Heart left ventricle (tissue), 16 donors: ENCODE results near the gene FAM53B. TPM values are rescaled to one million over a fixed set of nuclear protein-coding genes. Genes with fewer than 3 reads are reported as not detected.

ENCODE experiments used
- ATAC-seq, 4 donors: fragments of 200-7000 bp; cut with Tn5 transposase; one replicate each; pipeline ENCODE4 v1.9.1; 2020 to 2022; ENCODE audit warnings: moderate library complexity in 4 of 4, mild to moderate bottlenecking in 3 of 4, moderate number of reproducible peaks in 1 of 4
- DNase-seq, 5 donors: peaks; one replicate each; pipeline ENCODE4 v3.0.0-alpha.2; 2020
- H3K27ac ChIP-seq, 12 donors: fragments of 200-600 bp; sonication (generic) in 4 of 12; one replicate each; pipeline versions ENCODE4 v1.5.0 to v1.8.0; 2016 to 2022; ENCODE audit warnings: mild to moderate bottlenecking in 2 of 12
- H3K27me3 ChIP-seq, 9 donors: fragments of 200-600 bp; sonication (generic) in 2 of 9; one replicate each; pipeline versions ENCODE4 v1.5.1 to v1.8.0; 2016 to 2022; ENCODE audit warnings: mild to moderate bottlenecking in 3 of 9
- H3K36me3 ChIP-seq, 9 donors: fragments of 200-600 bp; sonication (generic) in 2 of 9; one replicate each; pipeline versions ENCODE4 v1.5.0 to v1.8.0; 2018 to 2022; ENCODE audit warnings: mild to moderate bottlenecking in 2 of 9
- H3K4me1 ChIP-seq, 12 donors: fragments of 200-600 bp; sonication (generic) in 4 of 12; one replicate each; pipeline versions ENCODE4 v1.5.0 to v1.8.0; 2016 to 2022; ENCODE audit warnings: mild to moderate bottlenecking in 3 of 12
- H3K4me3 ChIP-seq, 12 donors: fragments of 200-600 bp; sonication (generic) in 4 of 12; one replicate each; pipeline versions ENCODE4 v1.5.0 to v1.8.0; 2017 to 2022; ENCODE audit warnings: mild to moderate bottlenecking in 9 of 12, moderate library complexity in 4 of 12
- H3K9me3 ChIP-seq, 12 donors: fragments of 200-600 bp; sonication (generic) in 4 of 12; one replicate each; pipeline versions ENCODE4 v1.5.0 to v1.8.0; 2016 to 2022; ENCODE audit warnings: mild to moderate bottlenecking in 1 of 12
- POLR2A ChIP-seq, 2 donors: fragments of 450-650 bp; IDR thresholded peaks; one replicate each; pipeline ENCODE4 v1.6.1; 2017; ENCODE audit warnings: antibody characterized with exemption in 2 of 2, mild to moderate bottlenecking in 2 of 2, moderate library complexity in 2 of 2
- WGBS, 4 donors: extraction: QIAGEN DNeasy Blood & Tissue Kit in 2 of 4; methylation state at CpG; one replicate each; pipeline versions ENCODE4 v1.1.5 to v1.1.7; 2013 to 2018; 5-methylcytosine and 5-hydroxymethylcytosine counted together
- intact Hi-C, 10 donors: fragments of 100-400 bp; cut with DNase I; formaldehyde crosslinking; loops; one replicate each; pipeline versions ENCODE4 v1.11.1 to v1.14.2; 2022
- polyA plus RNA-seq, 2 donors: library from polyadenylated mRNA; stranded (reverse); fragments of 200-250 nt; gene quantifications; one replicate each; pipeline ENCODE4 v1.2.3, GENCODE V29; 2013
- total RNA-seq, 9 donors: library from RNA; depleted of rRNA in 2 of 9; stranded (reverse); fragments of >200 nt in 2 of 9; fragmentation: NEBNext Ultra II Directional in 3 of 9; extraction: Animal tissue kit (Norgen Biotek cat#: 25700) in 3 of 9; gene quantifications; one replicate each; pipeline versions ENCODE4 v1.1.0 to v1.2.4, GENCODE V29; 2016 to 2023
- TF ChIP-seq, protein P1 (sequence below), 12 donors: fragments of 200-600 bp; sonication (generic) in 4 of 12; IDR thresholded peaks; one replicate each; pipeline versions ENCODE4 v1.5.0 to v1.8.0; 2018 to 2022; ENCODE audit warnings: antibody characterized with exemption in 12 of 12, mild to moderate bottlenecking in 5 of 12
- donor health status: ischemic (EF 13 %, LVEDD 7.1; RV severe dilation, severe dysfunction).
- donor health status: healthy with polysubstance abuse.
- donor health status: DM: no; HTN: yes; CAD: no.
- donor health status: DM: no; HTN: no; CAD: no.
- donor health status: ischemic (EF 25% LVEDD 6.9; RV normal size, moderate dysfunction).
- donor health status: ischemic (EF 25% LVEDD 5.7; RV mildly dilated, moderate dysfunction).
- donor health status: healthy.
- donor health status: DM: yes; HTN: yes; CAD: no.
- donor health status: ischemic (EF 35%, LVEDD 5.7; RV mildly dilated, moderate dysfunction).
- donor health status: nonischemic (EF 11% LVEDD 7.7; RV severe dilation, severe dysfunction).
- donor health status: DM: yes; HTN: yes; CAD: no.
- donor health status: PGD.
- donor health status: ischemic (EF 29% LVEDD 5.4; RV normal size, mild dysfunction).
- donor health status: nonischemic (EF 23%, LVEDD 6.1; RV moderate dilation, normal function).

The FAM53B gene
- total and polyA plus RNA-seq, 11 donors: 23.7 to 57.7 (median 35.5) TPM

DNA sequence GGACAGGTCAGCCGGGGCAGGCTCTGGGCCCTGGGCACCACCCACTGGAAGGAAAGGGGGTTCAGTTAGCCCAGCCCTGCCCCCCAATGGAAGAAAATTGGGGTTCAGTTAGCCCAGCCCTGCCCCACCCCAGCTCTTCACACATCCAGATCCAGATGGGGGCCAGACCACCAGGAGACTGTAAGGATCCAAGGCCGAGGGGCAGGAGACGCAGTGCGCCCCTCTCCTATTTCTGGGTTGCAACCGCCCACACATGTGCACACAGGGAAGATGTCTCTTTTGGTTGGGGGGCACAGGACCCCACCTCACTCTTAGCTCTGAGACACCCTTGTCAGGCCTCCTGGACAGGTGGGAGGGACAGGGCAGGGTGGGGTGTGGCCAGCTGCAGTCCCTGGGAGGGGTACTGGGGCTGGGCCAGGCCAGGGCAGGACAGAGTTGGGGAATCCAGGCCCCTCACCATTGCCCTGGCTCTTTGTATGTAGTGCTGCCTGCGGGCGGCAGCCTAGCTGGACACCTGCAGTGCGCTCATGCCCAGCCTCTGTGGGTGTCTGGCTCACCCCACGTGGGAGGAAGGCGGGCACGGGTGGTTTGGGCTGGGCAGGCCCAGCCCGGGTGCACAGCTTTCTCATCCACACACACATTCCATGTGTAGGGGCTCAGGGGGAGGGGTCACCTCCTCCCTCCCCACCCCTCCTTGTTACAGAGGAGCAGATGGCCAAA is 141.4 kb downstream of the FAM53B start:
- no peak for ATAC-seq
- Histone ChIP-seq H3K9me3 (no peaks in the 10 kb centered on the region), H3K36me3 (no peaks in the 10 kb centered on the region), H3K4me3 (no peak overlapping the region), H3K27ac (no peak overlapping the region), H3K4me1 (no peaks in the 10 kb centered on the region), H3K27me3 (no peaks in the 10 kb centered on the region)
- 92 to 96% (median 93%) methylated on average over 11 to 12 of the region's 12 CpGs for WGBS, 4 donors
- TF ChIP-seq, protein P1, sequence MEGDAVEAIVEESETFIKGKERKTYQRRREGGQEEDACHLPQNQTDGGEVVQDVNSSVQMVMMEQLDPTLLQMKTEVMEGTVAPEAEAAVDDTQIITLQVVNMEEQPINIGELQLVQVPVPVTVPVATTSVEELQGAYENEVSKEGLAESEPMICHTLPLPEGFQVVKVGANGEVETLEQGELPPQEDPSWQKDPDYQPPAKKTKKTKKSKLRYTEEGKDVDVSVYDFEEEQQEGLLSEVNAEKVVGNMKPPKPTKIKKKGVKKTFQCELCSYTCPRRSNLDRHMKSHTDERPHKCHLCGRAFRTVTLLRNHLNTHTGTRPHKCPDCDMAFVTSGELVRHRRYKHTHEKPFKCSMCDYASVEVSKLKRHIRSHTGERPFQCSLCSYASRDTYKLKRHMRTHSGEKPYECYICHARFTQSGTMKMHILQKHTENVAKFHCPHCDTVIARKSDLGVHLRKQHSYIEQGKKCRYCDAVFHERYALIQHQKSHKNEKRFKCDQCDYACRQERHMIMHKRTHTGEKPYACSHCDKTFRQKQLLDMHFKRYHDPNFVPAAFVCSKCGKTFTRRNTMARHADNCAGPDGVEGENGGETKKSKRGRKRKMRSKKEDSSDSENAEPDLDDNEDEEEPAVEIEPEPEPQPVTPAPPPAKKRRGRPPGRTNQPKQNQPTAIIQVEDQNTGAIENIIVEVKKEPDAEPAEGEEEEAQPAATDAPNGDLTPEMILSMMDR (IDR thresholded peaks at IDR 0.05): no peak
- TF ChIP-seq POLR2A (IDR thresholded peaks at IDR 0.05): no peak
- intact Hi-C loops: no loop called here
- peak in 2 of 5 donors; percentile 14 to 53 for DNase-seq

DNA sequence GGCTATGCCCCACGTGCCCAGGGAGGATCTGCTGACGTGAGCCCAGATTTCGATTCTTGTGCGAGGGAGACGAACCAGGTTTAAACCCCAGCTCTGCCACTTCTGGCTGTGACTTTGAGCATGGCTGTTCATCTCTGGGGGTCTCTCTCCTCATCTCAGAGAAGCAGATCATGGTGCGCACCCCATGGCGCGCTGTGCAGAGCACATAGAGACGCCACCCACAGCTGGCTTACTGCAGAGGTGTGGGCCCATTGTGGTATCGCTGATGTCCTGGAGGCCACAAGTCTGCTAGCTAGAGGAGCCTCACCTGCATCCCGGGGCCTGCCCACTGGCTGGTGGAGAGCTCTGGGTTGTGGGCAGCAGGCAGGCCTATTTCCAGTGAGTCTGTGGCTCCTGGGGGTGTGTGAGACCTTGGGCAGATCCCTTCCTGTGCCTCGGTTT is 142.0 kb downstream of the FAM53B start:
- no peaks in the 10 kb centered on the region for H3K9me3 ChIP-seq
- TF ChIP-seq POLR2A (IDR thresholded peaks at IDR 0.05): no peak
- TF ChIP-seq, protein P1 (IDR thresholded peaks at IDR 0.05): no peak
- no peaks in the 10 kb centered on the region for H3K27me3 ChIP-seq
- DNase-seq (peak in 1 of 5 donors; percentile 22), ATAC-seq (no peak)
- 80 to 94% (median 85%) methylated on average over 11 to 12 of the region's 12 CpGs for WGBS, 4 donors
- H3K27ac ChIP-seq: no peak overlapping the region
- H3K4me1 ChIP-seq: no peaks in the 10 kb centered on the region
- intact Hi-C loops: no loop called here
- H3K36me3 ChIP-seq: no peaks in the 10 kb centered on the region
- no peak overlapping the region for H3K4me3 ChIP-seq

DNA sequence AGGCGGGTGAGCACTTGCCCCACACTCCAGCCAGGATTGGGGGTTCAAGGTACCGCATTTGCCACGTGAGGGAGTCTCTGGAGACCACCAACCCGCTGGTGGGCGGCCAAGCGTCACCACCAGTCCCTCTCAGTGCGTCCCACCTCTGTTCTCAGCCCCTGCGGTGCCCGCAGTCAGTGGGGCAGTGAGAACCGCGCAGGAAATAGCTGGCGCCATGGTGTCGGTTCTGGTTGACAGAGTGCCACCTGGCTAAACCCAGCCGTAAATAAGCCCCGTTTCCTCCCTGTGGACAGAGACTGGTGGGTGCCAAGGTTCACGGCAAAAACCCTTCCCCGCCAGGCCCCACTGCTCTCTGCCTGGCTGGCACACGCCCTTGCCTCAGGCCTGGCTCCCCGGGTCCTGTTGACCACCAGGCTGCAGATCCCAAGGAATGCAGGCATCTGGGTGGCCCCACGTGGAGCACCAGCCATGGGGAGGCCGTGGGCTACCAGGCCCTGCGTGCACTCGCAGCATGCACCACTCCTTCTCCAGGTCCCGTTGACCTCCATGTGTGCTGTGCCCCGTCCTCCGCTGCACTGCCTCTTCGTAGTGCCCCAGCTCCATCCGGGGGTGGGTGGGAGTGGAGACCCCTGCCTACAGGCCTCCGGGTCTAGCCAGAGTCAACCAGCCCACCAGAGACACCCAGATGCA is 142.6 kb downstream of the FAM53B start:
- intact Hi-C loops: no loop called here
- ATAC-seq: no peak
- 91 to 96% (median 93%) methylated on average over 23 to 29 of the region's 29 CpGs for WGBS, 4 donors

DNA sequence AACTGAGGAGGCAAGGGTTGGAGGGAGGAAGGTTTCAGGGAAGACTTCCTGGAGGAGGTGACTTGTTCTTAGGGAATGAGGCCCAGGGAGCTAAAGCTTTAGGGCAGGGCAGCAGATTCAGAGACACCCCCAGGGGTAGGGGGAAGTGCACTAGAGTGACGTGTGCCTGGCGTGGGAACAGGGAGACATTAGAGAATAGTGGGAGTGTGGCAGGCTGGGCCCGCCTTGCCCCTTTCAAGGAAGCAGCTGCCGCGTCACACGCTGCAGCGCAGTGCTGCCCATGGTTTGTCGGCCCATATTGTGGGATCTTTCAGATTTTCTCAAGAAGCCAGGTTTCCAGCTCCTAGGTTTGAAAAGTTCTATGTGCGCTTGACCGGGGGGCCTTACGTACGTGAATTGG is 143.2 kb downstream of the FAM53B start:
- H3K27me3 ChIP-seq: no peaks in the 10 kb centered on the region
- H3K27ac ChIP-seq: no peak overlapping the region
- no peak overlapping the region for H3K4me3 ChIP-seq
- no peaks in the 10 kb centered on the region for H3K9me3 ChIP-seq
- ATAC-seq (no peak), DNase-seq (no peak)
- H3K36me3 ChIP-seq: no peaks in the 10 kb centered on the region
- no peaks in the 10 kb centered on the region for H3K4me1 ChIP-seq
- TF ChIP-seq POLR2A (IDR thresholded peaks at IDR 0.05): no peak
- TF ChIP-seq, protein P1 (IDR thresholded peaks at IDR 0.05): no peak
- intact Hi-C loops: no loop called here
- 87 to 99% (median 96%) methylated on average over 11 to 12 of the region's 12 CpGs for WGBS, 4 donors

More for the DNA sequence above, 142.6 kb downstream of the FAM53B start:
- H3K27ac ChIP-seq: no peak overlapping the region
- H3K4me1 ChIP-seq: no peaks in the 10 kb centered on the region
- TF ChIP-seq POLR2A (IDR thresholded peaks at IDR 0.05): no peak
- TF ChIP-seq, protein P1 (IDR thresholded peaks at IDR 0.05): no peak
- H3K4me3 ChIP-seq: no peak overlapping the region
- no peaks in the 10 kb centered on the region for H3K9me3 ChIP-seq
- no peaks in the 10 kb centered on the region for H3K36me3 ChIP-seq
- no peaks in the 10 kb centered on the region for H3K27me3 ChIP-seq
- peak in 2 of 5 donors; percentile 19 to 44 for DNase-seq
